M059J (cell line): ENCODE measurements around the gene EIF3L. TPM values are rescaled to one million over a fixed set of nuclear protein-coding genes. Genes with fewer than 3 reads are reported as not detected.
"Not testable (repeated sequence)": the region's sequence is repeated elsewhere in the genome, so short reads cannot be mapped to it uniquely, and the experiment has no call there.

ENCODE experiments used
- DNase-seq: peaks from one replicate; pipeline ENCODE4 v3.0.0-alpha.2; 2012; ENCODE audit warnings: low read depth
- total RNA-seq: library from RNA; depleted of rRNA; stranded (reverse); fragments of >200 nt; shearing (Covaris generic); gene quantifications from 2 replicates; pipeline ENCODE4 v1.2.3, GENCODE V29; 2014; rRNA removed

The EIF3L gene
- 136 and 156 TPM in 2 replicates for total RNA-seq

GRCh38 chr22:37849089-37849751 is at the start of gene EIF3L:
TSS of gene EIF3L (plus strand) at chr22:37849419. CDS start at chr22:37849450, 31 bp downstream.
- peak; percentile 81 for DNase-seq

GRCh38 chr22:37799979-37800378 is 49.2 kb upstream of the EIF3L start:
- not testable (repeated sequence) for DNase-seq

- DNase-seq, result no peak
Measured at GRCh38 chr22:37801946-37802309, 47.3 kb upstream of the EIF3L start.

GRCh38 chr22:37802310-37803194 is 46.7 kb upstream of the EIF3L start:
- DNase-seq, result no peak

GRCh38 chr22:37803195-37803638 is 46.0 kb upstream of the EIF3L start:
- no peak for DNase-seq

- DNase-seq, result no peak
Measured at GRCh38 chr22:37803639-37804351, 45.4 kb upstream of the EIF3L start.

GRCh38 chr22:37804352-37804880 is 44.8 kb upstream of the EIF3L start:
- DNase-seq, result no peak

GRCh38 chr22:37804881-37805809 is 44.1 kb upstream of the EIF3L start:
- peak; percentile 73 for DNase-seq

GRCh38 chr22:37805810-37806277 is 43.4 kb upstream of the EIF3L start:
- DNase-seq, result no peak

- peak; percentile 69 for DNase-seq
Measured at GRCh38 chr22:37806409-37807333, 42.5 kb upstream of the EIF3L start.

- DNase-seq, result peak; percentile 90
Measured at GRCh38 chr22:37807410-37808293, 41.6 kb upstream of the EIF3L start, which contains the start of gene GCAT. TSS of gene GCAT (plus strand) at chr22:37807934. CDS start at chr22:37807968, 34 bp downstream.

- no peak for DNase-seq
Measured at GRCh38 chr22:37808294-37808657, 40.9 kb upstream of the EIF3L start.

GRCh38 chr22:37809672-37810333 is 39.4 kb upstream of the EIF3L start:
- DNase-seq, result no peak

- DNase-seq, result no peak
Measured at GRCh38 chr22:37811867-37812266, 37.4 kb upstream of the EIF3L start.

- no peak for DNase-seq
Measured at GRCh38 chr22:37812869-37813678, 36.1 kb upstream of the EIF3L start.

GRCh38 chr22:37815593-37815992 is 33.6 kb upstream of the EIF3L start:
- no peak for DNase-seq

GRCh38 chr22:37816543-37817180 is 32.6 kb upstream of the EIF3L start:
- no peak for DNase-seq
